ENCODE results near the gene OTUD6A.

OTUD6A gene

GRCh38 chrX:70049925-70050324 lies 12.3 kb upstream of the OTUD6A start, which contains the start of gene AWAT2:
Gene AWAT2 (minus strand): TSS chrX:70049938. CDS start chrX:70049932, 6 bp downstream.
- Histone ChIP-seq H3K36me3 (ENCODE audit: control insufficient read depth in 1 of 2, insufficient read depth in 2 of 2, low read length in 2 of 2) (no peaks in the 10 kb centered on the region), H3K27ac (ENCODE audit: low read length) (no peak within 1 kb of the TSS), H3K27me3 (ENCODE audit: low read depth, low read length) (no peaks in the 10 kb centered on the region), H3K4me1 (ENCODE audit: control insufficient read depth in 1 of 2, insufficient read depth in 2 of 2, low read length in 2 of 2) (no peaks in the 10 kb centered on the region), H3K4me3 (ENCODE audit: low read depth in 1 of 2, low read length in 2 of 2) (no peak within 1 kb of the TSS), H3K9me3 (ENCODE audit: control insufficient read depth in 1 of 2, low read length in 2 of 2) (no peaks in the 10 kb centered on the region)

GRCh38 chrX:70052895-70053615 lies 9.2 kb upstream of the OTUD6A start:
- Histone ChIP-seq H3K27me3 (ENCODE audit: low read depth, low read length) (no peaks in the 10 kb centered on the region), H3K27ac (ENCODE audit: low read length) (no peak overlapping the region), H3K36me3 (ENCODE audit: control insufficient read depth in 1 of 2, insufficient read depth in 2 of 2, low read length in 2 of 2) (no peaks in the 10 kb centered on the region), H3K4me3 (ENCODE audit: low read depth in 1 of 2, low read length in 2 of 2) (no peak overlapping the region), H3K4me1 (ENCODE audit: control insufficient read depth in 1 of 2, insufficient read depth in 2 of 2, low read length in 2 of 2) (no peaks in the 10 kb centered on the region), H3K9me3 (ENCODE audit: control insufficient read depth in 1 of 2, low read length in 2 of 2) (no peaks in the 10 kb centered on the region)

- Histone ChIP-seq H3K27ac (ENCODE audit: low read length) (no peak overlapping the region), H3K27me3 (ENCODE audit: low read depth, low read length) (no peaks in the 10 kb centered on the region), H3K36me3 (ENCODE audit: control insufficient read depth in 1 of 2, insufficient read depth in 2 of 2, low read length in 2 of 2) (no peaks in the 10 kb centered on the region), H3K4me3 (ENCODE audit: low read depth in 1 of 2, low read length in 2 of 2) (no peak overlapping the region), H3K4me1 (ENCODE audit: control insufficient read depth in 1 of 2, insufficient read depth in 2 of 2, low read length in 2 of 2) (no peaks in the 10 kb centered on the region), H3K9me3 (ENCODE audit: control insufficient read depth in 1 of 2, low read length in 2 of 2) (no peaks in the 10 kb centered on the region)
Measured at GRCh38 chrX:70054391-70054790, 7.9 kb upstream of the OTUD6A start.

- Histone ChIP-seq H3K27ac (ENCODE audit: low read length) (no peak overlapping the region), H3K36me3 (ENCODE audit: control insufficient read depth in 1 of 2, insufficient read depth in 2 of 2, low read length in 2 of 2) (no peaks in the 10 kb centered on the region), H3K4me3 (ENCODE audit: low read depth in 1 of 2, low read length in 2 of 2) (no peak overlapping the region), H3K9me3 (ENCODE audit: control insufficient read depth in 1 of 2, low read length in 2 of 2) (no peaks in the 10 kb centered on the region), H3K27me3 (ENCODE audit: low read depth, low read length) (no peaks in the 10 kb centered on the region), H3K4me1 (ENCODE audit: control insufficient read depth in 1 of 2, insufficient read depth in 2 of 2, low read length in 2 of 2) (no peaks in the 10 kb centered on the region)
Measured at GRCh38 chrX:70062961-70063550, 799 bp downstream of the OTUD6A start.

- Histone ChIP-seq H3K27me3 (ENCODE audit: low read depth, low read length) (no peaks in the 10 kb centered on the region), H3K4me3 (ENCODE audit: low read depth in 1 of 2, low read length in 2 of 2) (no peak overlapping the region), H3K27ac (ENCODE audit: low read length) (no peak overlapping the region), H3K4me1 (ENCODE audit: control insufficient read depth in 1 of 2, insufficient read depth in 2 of 2, low read length in 2 of 2) (no peaks in the 10 kb centered on the region), H3K9me3 (ENCODE audit: control insufficient read depth in 1 of 2, low read length in 2 of 2) (no peaks in the 10 kb centered on the region), H3K36me3 (ENCODE audit: control insufficient read depth in 1 of 2, insufficient read depth in 2 of 2, low read length in 2 of 2) (no peaks in the 10 kb centered on the region)
Measured at GRCh38 chrX:70066646-70067045, 4.4 kb downstream of the OTUD6A start.

DNA sequence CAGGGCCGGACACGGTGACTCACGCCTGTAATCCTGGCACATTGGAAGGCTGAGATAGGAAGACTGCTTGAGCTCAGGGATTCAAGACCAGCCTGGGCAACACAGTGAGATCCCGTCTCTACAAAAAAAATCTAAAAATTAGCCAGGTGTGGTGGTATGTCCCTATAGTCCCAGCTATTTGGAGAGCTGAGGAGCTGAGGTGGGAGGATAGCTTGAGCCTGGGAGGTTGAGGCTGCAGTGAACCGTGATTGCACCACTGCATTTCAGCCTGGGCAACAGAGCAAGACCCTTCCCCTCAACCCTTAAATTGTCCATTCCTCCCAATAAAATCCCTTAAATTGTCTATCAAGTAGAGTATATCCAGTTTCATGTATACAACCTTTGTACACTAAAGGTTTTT lies 17.0 kb downstream of the OTUD6A start:
- H3K4me1 ChIP-seq (ENCODE audit: control insufficient read depth in 1 of 2, insufficient read depth in 2 of 2, low read length in 2 of 2), result peaks cover 0 to 5% of the 10 kb centered on the region in 2 donors
- no peaks in the 10 kb centered on the region for H3K36me3 ChIP-seq (ENCODE audit: control insufficient read depth in 1 of 2, insufficient read depth in 2 of 2, low read length in 2 of 2)
- H3K4me3 ChIP-seq (ENCODE audit: low read depth in 1 of 2, low read length in 2 of 2), result no peak overlapping the region
- H3K9me3 ChIP-seq (ENCODE audit: control insufficient read depth in 1 of 2, low read length in 2 of 2), result no peaks in the 10 kb centered on the region
- H3K27me3 ChIP-seq (ENCODE audit: low read depth, low read length), result no peaks in the 10 kb centered on the region
- no peak overlapping the region for H3K27ac ChIP-seq (ENCODE audit: low read length)

- Histone ChIP-seq H3K4me1 (ENCODE audit: control insufficient read depth in 1 of 2, insufficient read depth in 2 of 2, low read length in 2 of 2) (peaks cover 0 to 5% of the 10 kb centered on the region in 2 donors), H3K27ac (ENCODE audit: low read length) (no peak overlapping the region), H3K27me3 (ENCODE audit: low read depth, low read length) (no peaks in the 10 kb centered on the region), H3K36me3 (ENCODE audit: control insufficient read depth in 1 of 2, insufficient read depth in 2 of 2, low read length in 2 of 2) (no peaks in the 10 kb centered on the region), H3K4me3 (ENCODE audit: low read depth in 1 of 2, low read length in 2 of 2) (no peak overlapping the region), H3K9me3 (ENCODE audit: control insufficient read depth in 1 of 2, low read length in 2 of 2) (no peaks in the 10 kb centered on the region)
Measured at GRCh38 chrX:70079870-70080269, 17.6 kb downstream of the OTUD6A start.

GRCh38 chrX:70082723-70083122 lies 20.5 kb downstream of the OTUD6A start:
- H3K36me3 ChIP-seq (ENCODE audit: control insufficient read depth in 1 of 2, insufficient read depth in 2 of 2, low read length in 2 of 2), result no peaks in the 10 kb centered on the region
- no peaks in the 10 kb centered on the region for H3K9me3 ChIP-seq (ENCODE audit: control insufficient read depth in 1 of 2, low read length in 2 of 2)
- H3K27me3 ChIP-seq (ENCODE audit: low read depth, low read length), result no peaks in the 10 kb centered on the region
- H3K4me1 ChIP-seq (ENCODE audit: control insufficient read depth in 1 of 2, insufficient read depth in 2 of 2, low read length in 2 of 2), result peaks cover 0 to 5% of the 10 kb centered on the region in 2 donors
- H3K27ac ChIP-seq (ENCODE audit: low read length), result no peak overlapping the region
- H3K4me3 ChIP-seq (ENCODE audit: low read depth in 1 of 2, low read length in 2 of 2), result no peak overlapping the region

- Histone ChIP-seq H3K9me3 (ENCODE audit: control insufficient read depth in 1 of 2, low read length in 2 of 2) (no peaks in the 10 kb centered on the region), H3K4me1 (ENCODE audit: control insufficient read depth in 1 of 2, insufficient read depth in 2 of 2, low read length in 2 of 2) (peaks cover 0 to 5% of the 10 kb centered on the region in 2 donors), H3K36me3 (ENCODE audit: control insufficient read depth in 1 of 2, insufficient read depth in 2 of 2, low read length in 2 of 2) (no peaks in the 10 kb centered on the region), H3K4me3 (ENCODE audit: low read depth in 1 of 2, low read length in 2 of 2) (no peak overlapping the region), H3K27me3 (ENCODE audit: low read depth, low read length) (no peaks in the 10 kb centered on the region), H3K27ac (ENCODE audit: low read length) (no peak overlapping the region)
Measured at GRCh38 chrX:70084592-70085240, 22.5 kb downstream of the OTUD6A start.

DNA sequence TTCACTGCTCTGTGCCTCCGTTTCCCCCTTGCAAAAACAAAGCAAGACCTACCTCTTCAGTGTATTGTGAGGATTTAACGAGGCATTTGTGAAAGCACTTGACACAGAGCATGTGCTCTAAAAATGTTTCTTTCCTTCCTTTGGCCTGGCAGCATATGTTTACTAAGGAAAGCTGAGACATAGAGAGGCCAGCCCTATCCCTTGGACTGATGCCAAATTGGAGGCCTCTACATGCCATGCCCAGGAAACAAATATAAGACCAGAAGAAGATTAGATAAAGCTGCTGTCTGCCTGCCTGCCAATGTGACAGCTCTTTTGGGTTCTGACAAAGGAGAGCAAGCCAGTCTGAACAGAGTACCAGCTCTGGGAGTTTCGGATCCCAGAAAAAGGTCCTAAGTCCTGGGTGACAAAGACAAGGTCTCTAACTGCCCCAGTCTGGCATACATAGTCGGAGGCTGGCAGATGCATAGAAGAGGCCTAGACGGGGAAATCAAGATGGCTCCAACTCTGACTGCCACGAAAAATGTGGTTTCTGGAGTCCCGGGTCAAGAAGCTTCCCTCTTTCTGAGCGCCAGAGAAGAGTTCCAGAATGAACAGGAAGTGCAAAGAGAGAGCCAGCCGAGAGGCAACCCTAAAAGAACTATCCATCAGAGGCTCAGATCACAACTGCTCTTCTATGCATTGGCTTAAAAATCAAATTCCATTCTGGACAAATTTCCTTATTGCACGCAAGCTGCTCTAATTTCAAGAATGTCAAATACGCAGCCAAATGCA lies 25.8 kb downstream of the OTUD6A start:
- Histone ChIP-seq H3K4me3 (ENCODE audit: low read depth in 1 of 2, low read length in 2 of 2) (no peak overlapping the region), H3K4me1 (ENCODE audit: control insufficient read depth in 1 of 2, insufficient read depth in 2 of 2, low read length in 2 of 2) (peaks cover 0 to 5% of the 10 kb centered on the region in 2 donors), H3K36me3 (ENCODE audit: control insufficient read depth in 1 of 2, insufficient read depth in 2 of 2, low read length in 2 of 2) (no peaks in the 10 kb centered on the region), H3K27ac (ENCODE audit: low read length) (no peak overlapping the region), H3K27me3 (ENCODE audit: low read depth, low read length) (no peaks in the 10 kb centered on the region), H3K9me3 (ENCODE audit: control insufficient read depth in 1 of 2, low read length in 2 of 2) (no peaks in the 10 kb centered on the region)

GRCh38 chrX:70088751-70089150 lies 26.5 kb downstream of the OTUD6A start:
- H3K36me3 ChIP-seq (ENCODE audit: control insufficient read depth in 1 of 2, insufficient read depth in 2 of 2, low read length in 2 of 2), result no peaks in the 10 kb centered on the region
- no peaks in the 10 kb centered on the region for H3K9me3 ChIP-seq (ENCODE audit: control insufficient read depth in 1 of 2, low read length in 2 of 2)
- peaks cover 0 to 5% of the 10 kb centered on the region in 2 donors for H3K4me1 ChIP-seq (ENCODE audit: control insufficient read depth in 1 of 2, insufficient read depth in 2 of 2, low read length in 2 of 2)
- H3K27me3 ChIP-seq (ENCODE audit: low read depth, low read length), result no peaks in the 10 kb centered on the region
- no peak overlapping the region for H3K27ac ChIP-seq (ENCODE audit: low read length)
- H3K4me3 ChIP-seq (ENCODE audit: low read depth in 1 of 2, low read length in 2 of 2), result no peak overlapping the region

All from muscle layer of duodenum (tissue), 2 donors.